WI38 (cell line): ENCODE results near the gene DUSP22.

ENCODE experiments used
- H3K4me3 ChIP-seq: 2 replicates; pipeline ENCODE4 v1.5.1; 2011; ENCODE audit warnings: low read depth, mild to moderate bottlenecking, control low read depth, low read length
- TF ChIP-seq, protein P1 (sequence below): IDR thresholded peaks from 2 replicates; pipeline ENCODE4 v1.5.1; 2012; ENCODE audit warnings: low read depth, mild to moderate bottlenecking, control low read depth, low read length

The DUSP22 gene

DNA sequence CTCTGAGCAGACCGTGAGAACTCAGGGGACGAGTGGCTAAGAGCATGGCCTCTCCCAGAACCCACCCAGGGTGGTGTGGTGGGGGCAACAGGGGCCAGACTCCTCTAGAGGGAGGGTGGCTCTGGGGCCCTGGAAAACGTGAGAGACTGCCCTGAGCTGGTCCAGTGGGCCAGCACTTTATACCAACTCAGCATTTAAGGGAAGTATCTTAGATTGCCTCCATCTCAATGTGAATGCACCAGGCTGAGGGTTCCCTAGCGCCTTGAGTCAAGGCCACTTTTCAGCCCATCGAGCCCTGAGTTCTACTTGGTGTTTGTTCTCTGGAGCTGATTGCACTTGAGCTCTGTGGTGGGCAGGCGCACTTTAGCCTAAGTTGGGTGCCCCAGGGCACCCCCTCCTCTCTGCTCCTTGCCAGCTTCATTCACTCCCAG lies 57.2 kb downstream of the DUSP22 start:
- H3K4me3 ChIP-seq = no peak overlapping the region
- TF ChIP-seq, protein P1, sequence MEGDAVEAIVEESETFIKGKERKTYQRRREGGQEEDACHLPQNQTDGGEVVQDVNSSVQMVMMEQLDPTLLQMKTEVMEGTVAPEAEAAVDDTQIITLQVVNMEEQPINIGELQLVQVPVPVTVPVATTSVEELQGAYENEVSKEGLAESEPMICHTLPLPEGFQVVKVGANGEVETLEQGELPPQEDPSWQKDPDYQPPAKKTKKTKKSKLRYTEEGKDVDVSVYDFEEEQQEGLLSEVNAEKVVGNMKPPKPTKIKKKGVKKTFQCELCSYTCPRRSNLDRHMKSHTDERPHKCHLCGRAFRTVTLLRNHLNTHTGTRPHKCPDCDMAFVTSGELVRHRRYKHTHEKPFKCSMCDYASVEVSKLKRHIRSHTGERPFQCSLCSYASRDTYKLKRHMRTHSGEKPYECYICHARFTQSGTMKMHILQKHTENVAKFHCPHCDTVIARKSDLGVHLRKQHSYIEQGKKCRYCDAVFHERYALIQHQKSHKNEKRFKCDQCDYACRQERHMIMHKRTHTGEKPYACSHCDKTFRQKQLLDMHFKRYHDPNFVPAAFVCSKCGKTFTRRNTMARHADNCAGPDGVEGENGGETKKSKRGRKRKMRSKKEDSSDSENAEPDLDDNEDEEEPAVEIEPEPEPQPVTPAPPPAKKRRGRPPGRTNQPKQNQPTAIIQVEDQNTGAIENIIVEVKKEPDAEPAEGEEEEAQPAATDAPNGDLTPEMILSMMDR = no peak

DNA sequence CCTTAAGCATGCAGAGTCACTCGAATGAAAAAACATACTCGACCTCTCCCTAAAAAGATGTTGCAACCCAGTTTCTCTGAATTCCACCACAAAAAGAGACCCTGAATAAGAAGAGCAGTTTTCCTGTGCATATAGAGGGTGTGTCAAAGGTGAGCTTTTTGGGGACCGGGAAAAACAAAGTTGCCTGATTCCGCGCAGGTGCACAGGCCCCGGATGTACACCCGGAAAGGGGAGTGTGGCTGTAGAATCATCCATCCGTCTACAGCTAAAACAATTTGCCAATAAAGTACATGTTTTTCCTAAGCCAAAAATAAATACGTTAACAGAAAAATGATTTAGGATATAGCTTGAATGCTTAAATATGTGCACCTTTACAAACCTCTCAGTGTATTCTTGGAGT lies 58.1 kb downstream of the DUSP22 start:
- TF ChIP-seq, protein P1 = no peak
- no peak overlapping the region for H3K4me3 ChIP-seq

DNA sequence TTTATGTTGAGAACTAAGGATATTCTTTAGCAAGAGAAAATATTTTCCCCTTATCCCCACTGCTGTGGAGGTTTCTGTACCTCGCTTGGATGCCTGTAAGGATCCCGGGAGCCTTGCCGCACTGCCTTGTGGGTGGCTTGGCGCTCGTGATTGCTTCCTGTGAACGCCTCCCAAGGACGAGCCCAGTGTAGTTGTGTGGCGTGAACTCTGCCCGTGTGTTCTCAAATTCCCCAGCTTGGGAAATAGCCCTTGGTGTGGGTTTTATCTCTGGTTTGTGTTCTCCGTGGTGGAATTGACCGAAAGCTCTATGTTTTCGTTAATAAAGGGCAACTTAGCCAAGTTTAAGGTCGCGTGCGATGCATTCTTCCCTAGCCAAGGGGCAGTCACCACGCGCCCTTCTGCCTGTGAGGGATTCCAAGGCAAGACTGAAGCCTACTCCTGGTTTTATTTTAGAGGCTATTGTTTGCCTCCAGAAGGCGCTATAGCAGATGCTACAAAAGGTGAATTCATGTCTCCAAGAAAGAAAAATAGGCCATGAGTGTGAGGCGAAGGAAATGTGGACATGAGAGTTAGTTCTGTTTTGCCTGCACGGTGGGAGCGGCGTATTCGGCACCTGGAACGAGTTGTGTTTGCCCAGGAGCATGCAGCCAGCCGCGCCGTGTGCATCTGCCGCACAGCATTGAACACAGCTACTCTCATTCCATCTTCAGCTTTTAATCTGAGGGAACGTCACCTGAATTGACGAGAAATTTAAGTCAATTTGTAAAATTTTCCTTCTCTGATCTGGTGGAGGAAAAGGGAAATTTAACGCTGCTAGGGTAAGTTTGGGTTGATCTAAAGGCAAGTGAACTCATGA lies 59.0 kb downstream of the DUSP22 start:
- TF ChIP-seq, protein P1 = no peak
- H3K4me3 ChIP-seq = no peak overlapping the region

DNA sequence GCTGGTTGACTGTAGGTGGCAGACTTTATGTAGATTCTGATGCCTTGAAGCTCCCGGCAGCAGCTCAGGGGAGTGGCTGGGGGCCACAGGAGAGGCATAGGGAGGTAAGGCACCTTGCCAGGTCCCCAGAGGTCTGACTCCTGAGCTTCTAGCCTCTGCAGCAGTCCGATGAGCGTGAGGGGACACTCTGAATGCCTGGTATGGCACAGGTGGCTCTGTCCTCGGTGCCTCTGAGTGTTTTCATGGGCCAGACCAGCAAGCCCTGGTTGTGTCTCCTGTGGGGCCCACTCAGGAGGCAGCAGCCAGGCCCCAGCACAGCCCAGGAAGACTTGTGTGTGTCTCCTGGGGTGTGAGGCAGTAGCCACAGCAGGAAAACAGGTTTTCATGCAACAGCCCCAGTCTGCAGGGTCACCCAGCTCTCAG lies 59.6 kb downstream of the DUSP22 start:
- H3K4me3 ChIP-seq = no peak overlapping the region
- TF ChIP-seq, protein P1 = no peak

DNA sequence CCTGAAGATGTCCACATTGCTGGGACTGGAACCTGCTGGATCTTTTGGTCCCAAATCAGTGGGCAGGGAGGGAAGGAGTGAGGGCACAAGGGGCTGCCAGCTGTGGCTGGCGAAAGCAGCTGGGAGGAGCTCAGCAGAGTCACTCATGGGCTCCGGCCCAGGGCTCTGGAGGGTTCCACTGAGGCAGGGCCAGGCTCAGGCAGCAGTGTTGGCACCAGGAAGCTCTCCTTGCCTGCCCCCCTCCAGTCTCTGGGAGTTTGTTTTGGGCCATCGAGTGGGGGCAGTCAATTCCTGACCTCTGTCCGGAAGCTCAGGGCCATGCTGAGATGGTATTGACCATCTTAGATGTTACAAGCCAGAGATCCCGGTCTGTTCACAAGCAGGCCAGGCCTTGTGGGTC lies 60.2 kb downstream of the DUSP22 start:
- H3K4me3 ChIP-seq = no peak overlapping the region
- TF ChIP-seq, protein P1 = no peak

DNA sequence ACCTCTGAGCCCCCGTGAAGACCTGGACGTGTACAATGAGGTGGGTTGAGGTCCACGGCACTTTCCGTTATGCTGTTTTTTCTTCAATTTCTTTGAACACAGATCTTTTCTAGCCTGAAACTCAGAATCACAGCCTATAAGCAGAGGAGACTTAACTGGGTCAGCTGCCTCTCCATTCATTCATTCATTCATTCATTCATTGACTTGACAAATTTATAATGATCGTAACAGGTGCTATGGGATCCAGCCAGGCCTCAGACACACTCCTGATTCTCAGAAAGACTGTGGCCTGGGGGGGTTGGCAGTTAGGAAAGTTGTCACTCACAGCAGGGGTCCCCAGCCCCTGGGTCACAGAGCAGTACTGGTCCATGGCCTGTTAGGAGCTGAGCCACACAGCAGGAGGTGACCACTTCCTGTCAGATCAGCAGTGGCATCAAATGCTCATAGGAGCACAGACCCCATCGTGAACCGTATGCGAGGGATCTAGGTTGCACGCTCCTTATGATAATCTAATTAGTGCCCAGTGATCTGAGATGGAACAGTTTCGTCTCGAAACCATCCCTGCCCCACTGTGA lies 60.7 kb downstream of the DUSP22 start:
- H3K4me3 ChIP-seq = no peak overlapping the region
- TF ChIP-seq, protein P1 = no peak
